BLaER1 (cell line): ENCODE results near the gene AHSP.
"Not testable (repeated sequence)": the region's sequence is repeated elsewhere in the genome, so short reads cannot be mapped to it uniquely, and the experiment has no call there.

ENCODE experiments used
- H3K27ac ChIP-seq: shearing (Covaris generic); formaldehyde crosslinking; 2 replicates; pipeline ENCODE4 v1.8.1; 2022
- H3K27me3 ChIP-seq: shearing (Covaris generic); formaldehyde crosslinking; 2 replicates; pipeline ENCODE4 v1.8.1; 2022
- H3K36me3 ChIP-seq: shearing (Covaris generic); formaldehyde crosslinking; 2 replicates; pipeline ENCODE4 v1.8.1; 2022
- H3K4me1 ChIP-seq: shearing (Covaris generic); formaldehyde crosslinking; 2 replicates; pipeline ENCODE4 v1.8.1; 2022
- H3K4me2 ChIP-seq: shearing (Covaris generic); formaldehyde crosslinking; 2 replicates; pipeline ENCODE4 v1.8.1; 2022
- H3K4me3 ChIP-seq: shearing (Covaris generic); formaldehyde crosslinking; 2 replicates; pipeline ENCODE4 v1.8.1; 2022
- H3K9ac ChIP-seq: shearing (Covaris generic); formaldehyde crosslinking; 2 replicates; pipeline ENCODE4 v1.8.1; 2022
- H3K9me3 ChIP-seq: shearing (Covaris generic); formaldehyde crosslinking; 2 replicates; pipeline ENCODE4 v1.8.1; 2022
- H4K20me1 ChIP-seq: shearing (Covaris generic); formaldehyde crosslinking; 2 replicates; pipeline ENCODE4 v1.8.1; 2022
- Cebpa-rat ChIP-seq: shearing (Covaris generic); IDR thresholded peaks from 2 replicates; pipeline ENCODE4 v1.8.1; 2022

AHSP gene

DNA sequence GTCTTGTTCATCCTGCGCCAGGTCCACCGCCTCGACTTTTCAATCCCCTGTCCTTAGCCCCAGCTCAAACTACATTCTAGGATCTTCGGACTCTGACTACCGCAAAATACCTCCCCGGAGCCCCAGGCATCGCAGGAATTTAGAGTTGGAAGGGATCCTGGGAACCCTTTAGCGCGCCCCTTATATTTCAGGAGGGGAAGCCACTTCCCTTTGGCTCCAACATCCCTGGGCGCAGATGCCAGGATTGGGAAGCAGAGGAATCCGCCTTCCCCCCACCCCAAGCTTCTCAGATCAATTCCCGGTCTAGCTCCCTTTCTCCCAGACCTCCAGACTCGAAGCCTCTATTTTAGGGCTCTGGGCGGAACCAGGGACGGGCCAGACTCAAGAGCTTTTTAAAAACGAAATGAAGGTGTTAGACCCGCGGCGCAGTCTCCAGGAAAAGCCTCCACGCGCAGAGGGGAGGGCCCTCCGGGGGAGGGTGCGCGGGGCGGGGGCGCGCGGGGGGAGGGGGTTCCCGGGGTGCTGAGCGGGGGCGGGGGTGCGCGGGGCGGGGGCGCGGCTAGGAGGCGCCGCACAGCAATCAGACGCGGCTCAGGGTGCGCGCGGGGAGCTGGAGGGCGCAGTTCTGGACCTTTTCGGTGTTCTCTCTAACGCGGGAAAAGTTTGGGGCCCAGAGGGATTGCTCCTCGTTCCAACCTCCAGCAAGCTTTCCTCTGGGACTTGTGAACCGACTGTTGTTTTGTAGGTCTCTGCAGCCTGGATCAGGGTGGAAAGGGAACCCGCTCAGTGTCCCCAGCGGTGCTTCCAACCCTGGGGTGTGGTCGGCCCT, 1.6 kb downstream of the AHSP start:
- H4K20me1 ChIP-seq: no peaks in the 10 kb centered on the region
- H3K36me3 ChIP-seq: no peaks in the 10 kb centered on the region
- peaks cover 8% of the 10 kb centered on the region; the same call in 1 of the 2 replicates for H3K27me3 ChIP-seq
- no peak for TF ChIP-seq Cebpa-rat
- no peak overlapping the region for H3K27ac ChIP-seq
- no peak overlapping the region for H3K4me3 ChIP-seq
- no peak overlapping the region for H3K4me2 ChIP-seq
- peaks cover 9% of the 10 kb centered on the region; the same call in 1 of the 2 replicates for H3K9me3 ChIP-seq
- no peaks in the 10 kb centered on the region for H3K4me1 ChIP-seq
- H3K9ac ChIP-seq: no peak overlapping the region

- Histone ChIP-seq H3K9ac (no peak overlapping the region), H3K4me1 (no peaks in the 10 kb centered on the region), H3K36me3 (no peaks in the 10 kb centered on the region), H3K4me2 (no peak overlapping the region), H3K9me3 (peaks cover 9% of the 10 kb centered on the region; the same call in 1 of the 2 replicates), H3K27me3 (peaks cover 8% of the 10 kb centered on the region; the same call in 1 of the 2 replicates), H3K4me3 (no peak overlapping the region), H4K20me1 (no peaks in the 10 kb centered on the region), H3K27ac (no peak overlapping the region)
- TF ChIP-seq Cebpa-rat: no peak
These were observed 2.2 kb downstream of the AHSP start for GRCh38 chr16:31529937-31530312.

DNA sequence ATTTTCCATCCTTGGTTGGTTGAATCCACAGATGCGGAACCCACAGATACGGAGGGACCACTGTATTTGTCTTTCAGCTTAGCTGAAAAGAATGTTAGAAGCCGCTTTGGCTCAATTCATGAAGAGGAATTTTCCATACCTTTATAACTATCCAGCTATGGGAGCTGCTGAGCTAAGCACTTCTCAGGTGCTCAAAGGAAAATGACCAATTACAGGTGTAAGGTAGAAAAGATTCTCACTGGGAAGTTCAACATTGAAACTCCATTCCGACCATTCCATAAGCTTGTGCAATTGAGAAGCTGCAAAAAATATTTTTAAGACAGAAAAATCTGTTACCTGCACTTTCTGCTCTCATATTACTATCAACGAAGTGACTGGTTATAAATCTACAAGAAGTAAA, 2.7 kb downstream of the AHSP start:
- Histone ChIP-seq H3K36me3 (no peaks in the 10 kb centered on the region), H3K9ac (no peak overlapping the region), H3K4me2 (no peak overlapping the region), H3K4me1 (no peaks in the 10 kb centered on the region), H3K27ac (no peak overlapping the region), H3K9me3 (peaks cover 9% of the 10 kb centered on the region; the same call in 1 of the 2 replicates), H4K20me1 (no peaks in the 10 kb centered on the region), H3K27me3 (peaks cover 8% of the 10 kb centered on the region; the same call in 1 of the 2 replicates), H3K4me3 (no peak overlapping the region)
- no peak for TF ChIP-seq Cebpa-rat

GRCh38 chr16:31531096-31531495, 3.4 kb downstream of the AHSP start:
- H3K27me3 ChIP-seq: peaks cover 8% of the 10 kb centered on the region; the same call in 1 of the 2 replicates
- H3K4me1 ChIP-seq: no peaks in the 10 kb centered on the region
- no peak overlapping the region for H3K4me2 ChIP-seq
- H3K9ac ChIP-seq: no peak overlapping the region
- H4K20me1 ChIP-seq: no peaks in the 10 kb centered on the region
- no peak overlapping the region for H3K27ac ChIP-seq
- TF ChIP-seq Cebpa-rat: no peak
- no peak overlapping the region for H3K4me3 ChIP-seq
- H3K36me3 ChIP-seq: no peaks in the 10 kb centered on the region
- H3K9me3 ChIP-seq: peaks cover 9% of the 10 kb centered on the region; the same call in 1 of the 2 replicates

DNA sequence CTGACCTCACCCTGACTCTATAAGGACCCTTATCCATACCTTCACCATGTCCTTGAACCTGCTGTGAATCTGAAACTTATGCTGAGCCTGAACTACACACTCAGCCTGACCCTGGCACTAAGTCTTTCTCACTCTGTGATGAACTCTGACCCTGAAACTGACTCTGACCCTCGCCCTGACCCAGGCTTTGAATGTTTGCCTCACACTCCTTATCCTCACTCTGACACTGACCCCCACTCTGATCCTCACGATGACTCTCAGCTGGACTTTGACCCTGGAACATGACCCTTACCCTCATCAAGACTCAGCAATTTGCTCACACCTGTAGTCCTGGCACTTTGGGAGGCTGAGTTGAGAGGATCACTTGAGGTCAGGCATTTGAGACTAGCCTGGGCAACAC, 4.4 kb downstream of the AHSP start:
- Histone ChIP-seq H3K36me3 (no peaks in the 10 kb centered on the region), H3K4me3 (no peak overlapping the region), H4K20me1 (no peaks in the 10 kb centered on the region), H3K9ac (no peak overlapping the region), H3K27ac (no peak overlapping the region), H3K4me2 (no peak overlapping the region), H3K9me3 (peaks cover 14% of the 10 kb centered on the region), H3K4me1 (no peaks in the 10 kb centered on the region), H3K27me3 (peaks cover 8% of the 10 kb centered on the region; the same call in 1 of the 2 replicates)
- TF ChIP-seq Cebpa-rat: no peak

DNA sequence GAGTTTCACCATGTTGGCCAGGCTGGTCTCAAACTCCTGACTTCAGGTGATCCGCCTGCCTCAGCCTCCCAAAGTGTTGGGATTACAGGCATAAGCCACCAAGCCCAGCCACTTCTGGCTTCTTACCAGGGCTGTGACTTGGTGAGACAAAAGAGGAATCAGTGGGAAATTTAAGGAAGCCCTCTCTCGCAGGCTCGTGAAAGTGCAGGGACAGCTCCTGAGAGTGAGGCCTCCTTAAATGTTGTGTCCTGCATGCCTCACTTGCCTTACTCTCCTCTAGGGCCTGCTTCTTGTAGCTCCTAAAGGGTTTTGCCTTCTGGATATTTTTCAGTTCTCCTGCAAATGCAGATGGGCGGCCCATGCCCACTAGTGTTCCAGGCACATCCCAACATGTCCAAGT, 5.2 kb downstream of the AHSP start:
- Histone ChIP-seq H3K36me3 (no peaks in the 10 kb centered on the region), H3K4me1 (no peaks in the 10 kb centered on the region), H3K27me3 (peaks cover 8% of the 10 kb centered on the region; the same call in 1 of the 2 replicates), H4K20me1 (no peaks in the 10 kb centered on the region), H3K9me3 (peaks cover 21% of the 10 kb centered on the region), H3K9ac (no peak overlapping the region), H3K4me2 (no peak overlapping the region), H3K27ac (no peak overlapping the region), H3K4me3 (no peak overlapping the region)
- no peak for TF ChIP-seq Cebpa-rat

DNA sequence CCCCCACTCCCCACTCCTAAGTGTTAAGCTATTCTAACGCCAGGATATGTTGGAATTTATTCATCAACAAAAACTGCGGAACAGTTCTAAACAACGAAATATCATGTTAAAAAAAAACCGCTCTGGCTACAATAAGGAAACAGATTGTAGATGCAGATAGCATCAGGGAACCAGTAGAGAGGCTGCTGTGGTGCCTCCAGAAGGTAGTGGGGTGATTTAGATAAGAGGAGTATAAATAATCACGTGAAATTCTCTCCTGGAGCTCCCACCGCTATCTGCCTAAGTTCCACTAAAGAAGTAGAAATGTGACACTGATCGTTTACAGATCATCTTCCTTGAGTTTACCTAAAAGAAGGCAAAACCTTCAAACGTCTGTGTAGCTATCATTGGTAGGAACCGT, 8.0 kb downstream of the AHSP start:
- Histone ChIP-seq H3K27ac (no peak overlapping the region), H3K4me3 (no peak overlapping the region)

DNA sequence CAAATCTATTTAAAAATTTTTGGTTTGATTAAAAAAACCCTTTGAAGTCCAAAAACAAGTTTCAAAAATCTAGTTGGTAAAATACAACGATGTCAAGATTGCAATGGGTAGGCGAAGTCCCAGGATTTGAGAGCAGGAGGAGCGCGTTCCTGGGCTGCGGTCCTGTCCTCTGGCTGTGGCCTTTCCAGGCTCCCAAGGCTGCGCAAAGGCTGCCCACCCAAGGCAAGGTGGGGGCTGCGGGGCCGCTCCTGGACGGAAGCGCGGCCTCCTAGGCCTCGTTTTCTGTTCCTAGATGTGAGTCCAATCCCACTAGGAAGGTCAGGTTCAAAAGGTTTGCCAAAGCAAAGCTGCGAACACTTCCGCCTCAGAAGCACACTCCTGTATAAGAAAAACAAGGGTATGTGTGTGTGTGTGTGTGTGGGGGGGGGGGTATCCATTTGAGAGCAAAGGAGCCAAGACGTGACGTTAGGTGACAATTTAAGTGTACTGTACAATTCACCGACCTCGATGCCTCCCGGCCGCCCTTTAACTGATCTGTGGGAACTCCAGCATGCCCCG, 9.2 kb downstream of the AHSP start:
- Histone ChIP-seq H3K9me3 (peaks cover 43% of the 10 kb centered on the region), H3K4me3 (no peak overlapping the region), H3K4me1 (no peaks in the 10 kb centered on the region), H3K9ac (no peak overlapping the region), H3K27me3 (no peaks in the 10 kb centered on the region), H3K27ac (no peak overlapping the region), H4K20me1 (no peaks in the 10 kb centered on the region), H3K4me2 (no peak overlapping the region), H3K36me3 (no peaks in the 10 kb centered on the region)
- no peak for TF ChIP-seq Cebpa-rat

More for the DNA sequence above, 8.0 kb downstream of the AHSP start:
- H3K27me3 ChIP-seq: no peaks in the 10 kb centered on the region
- H4K20me1 ChIP-seq: no peaks in the 10 kb centered on the region
- no peaks in the 10 kb centered on the region for H3K4me1 ChIP-seq
- no peak for TF ChIP-seq Cebpa-rat
- H3K9ac ChIP-seq: no peak overlapping the region
- no peak overlapping the region for H3K4me2 ChIP-seq
- H3K36me3 ChIP-seq: no peaks in the 10 kb centered on the region
- peaks cover 37% of the 10 kb centered on the region for H3K9me3 ChIP-seq

DNA sequence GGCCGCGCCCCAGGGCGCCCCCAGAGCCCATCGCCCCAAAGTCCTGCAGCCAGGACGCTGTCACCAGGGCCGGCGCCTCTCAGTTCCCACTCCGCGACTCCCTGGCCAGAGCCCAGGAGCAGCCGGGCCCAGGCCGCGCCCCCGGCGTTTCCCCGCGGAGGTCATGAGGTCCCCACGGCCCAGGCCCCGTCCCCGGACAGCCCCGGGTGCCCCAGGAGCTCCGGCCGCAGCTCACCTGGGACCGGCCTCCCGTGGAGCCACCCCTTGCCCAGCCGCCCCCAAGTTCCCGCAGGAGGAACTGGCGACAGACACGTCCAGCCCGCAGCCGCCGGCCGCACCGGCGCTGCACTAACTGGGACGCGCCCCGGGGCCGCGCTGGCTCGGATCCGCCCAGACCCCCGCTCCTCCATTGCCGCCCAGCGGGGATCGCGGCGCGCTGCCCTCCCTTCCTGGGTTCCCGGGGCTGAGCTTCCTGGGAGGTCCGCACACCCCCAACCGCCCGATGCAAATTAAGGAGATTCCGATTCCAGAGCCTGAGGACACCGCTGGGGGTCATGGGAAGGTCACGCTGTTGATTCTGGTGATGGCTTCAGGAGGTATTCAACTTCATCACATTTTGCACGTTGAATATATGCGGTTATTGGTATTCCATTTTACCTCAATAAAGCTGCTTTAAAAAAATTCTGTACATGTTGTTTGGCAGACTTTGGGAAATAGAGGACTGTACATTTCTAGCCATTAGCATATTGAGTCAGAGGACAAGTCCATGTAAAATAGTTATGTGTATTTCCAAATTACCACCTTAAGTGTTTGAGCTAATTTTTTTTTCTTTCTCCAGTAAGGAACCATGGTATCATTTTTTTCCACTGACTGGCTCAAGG, 9.9 kb downstream of the AHSP start:
- no peaks in the 10 kb centered on the region for H3K4me1 ChIP-seq
- TF ChIP-seq Cebpa-rat: no peak
- H3K36me3 ChIP-seq: no peaks in the 10 kb centered on the region
- no peaks in the 10 kb centered on the region for H3K27me3 ChIP-seq
- no peak overlapping the region for H3K9ac ChIP-seq
- no peak overlapping the region for H3K4me3 ChIP-seq
- peaks cover 50% of the 10 kb centered on the region for H3K9me3 ChIP-seq
- H3K4me2 ChIP-seq: no peak overlapping the region
- H4K20me1 ChIP-seq: no peaks in the 10 kb centered on the region
- H3K27ac ChIP-seq: no peak overlapping the region

DNA sequence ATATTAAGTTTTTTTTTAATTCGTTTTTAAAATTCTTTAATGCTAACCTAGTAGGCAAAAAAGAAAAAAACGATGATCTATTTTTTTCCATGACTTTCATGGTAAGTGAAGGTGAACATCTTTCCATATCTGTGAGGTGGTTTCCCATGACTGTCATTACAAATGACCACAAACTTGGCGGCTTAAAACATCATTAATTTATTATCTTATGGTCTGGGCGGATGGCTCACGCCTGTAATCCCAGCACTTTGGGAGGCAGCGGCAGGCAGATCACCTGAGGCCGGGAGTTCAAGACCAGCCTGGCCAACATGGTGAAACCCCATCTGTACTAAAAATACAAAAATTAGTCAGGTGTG, 10.5 kb downstream of the AHSP start:
- not testable (repeated sequence) for H3K9ac ChIP-seq, H3K4me1 ChIP-seq, H3K27ac ChIP-seq, H3K4me3 ChIP-seq, H3K36me3 ChIP-seq, H3K27me3 ChIP-seq, H3K4me2 ChIP-seq, H4K20me1 ChIP-seq
- H3K9me3 ChIP-seq: peaks cover 56% of the 10 kb centered on the region

DNA sequence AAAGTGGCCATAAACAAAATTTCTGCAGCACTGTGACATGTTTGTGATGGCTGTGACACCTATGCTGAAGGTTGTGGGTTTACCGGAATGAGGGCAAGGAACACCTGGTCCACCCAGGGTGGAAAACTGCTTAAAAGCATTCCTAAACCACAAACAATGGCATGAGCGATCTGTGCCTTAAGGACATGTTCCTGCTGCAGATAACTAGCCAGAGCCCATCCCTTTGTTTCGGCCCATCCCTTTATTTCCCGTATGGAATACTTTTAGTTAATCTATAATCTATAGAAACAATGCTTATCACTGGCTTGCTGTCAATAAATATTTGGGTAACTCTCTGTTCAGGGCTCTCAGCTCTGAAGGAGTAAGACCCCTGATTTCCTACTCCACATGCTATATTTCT, 12.1 kb downstream of the AHSP start:
- not testable (repeated sequence) for H3K4me1 ChIP-seq, H3K27ac ChIP-seq, H3K4me3 ChIP-seq, H3K27me3 ChIP-seq, H3K36me3 ChIP-seq, H3K9ac ChIP-seq, H4K20me1 ChIP-seq, H3K4me2 ChIP-seq
- peaks cover 63% of the 10 kb centered on the region for H3K9me3 ChIP-seq
